Stimulated activated CD4-positive, alpha-beta T cell treated with anti-CD3 and anti-CD28 coated beads, TNF-alpha, amount 100 ng/mL, for 4 hours (primary cell): Measurements from ENCODE around the gene DDX55.
"Not testable (repeated sequence)": the region's sequence is repeated elsewhere in the genome, so short reads cannot be mapped to it uniquely, and the experiment has no call there.

Experiments
- DNase-seq, 3 experiments: peaks; one replicate each; pipeline ENCODE4 v3.0.0-alpha.2; 2020; ENCODE audit warnings: low read depth in 3 of 3

Gene DDX55

GRCh38 chr12:123601602-123602489, at the start of gene DDX55:
DDX55 (plus strand) TSS chr12:123602099; CDS start chr12:123602149, 50 bp downstream.
- peak; percentile 68 to 75 (median 73) for DNase-seq

- DNase-seq, result not testable (repeated sequence)
Observed at GRCh38 chr12:123554136-123554535, 47.8 kb upstream of the DDX55 start.

GRCh38 chr12:123554843-123555242, 47.1 kb upstream of the DDX55 start:
- DNase-seq, result not testable (repeated sequence)

- DNase-seq, result not testable (repeated sequence)
Observed at GRCh38 chr12:123558487-123558886, 43.4 kb upstream of the DDX55 start.

- DNase-seq, result no peak
Observed at GRCh38 chr12:123559468-123559867, 42.4 kb upstream of the DDX55 start.

- no peak for DNase-seq
Observed at GRCh38 chr12:123571343-123571813, 30.5 kb upstream of the DDX55 start.

- DNase-seq, result no peak
Observed at GRCh38 chr12:123572391-123572790, 29.5 kb upstream of the DDX55 start.

- DNase-seq, result no peak
Observed at GRCh38 chr12:123573870-123574269, 28.0 kb upstream of the DDX55 start.

GRCh38 chr12:123576611-123577010, 25.3 kb upstream of the DDX55 start:
- no peak for DNase-seq

- DNase-seq, result no peak
Observed at GRCh38 chr12:123578243-123578642, 23.7 kb upstream of the DDX55 start.

- DNase-seq, result not testable (repeated sequence)
Observed at GRCh38 chr12:123578829-123579228, 23.1 kb upstream of the DDX55 start.

GRCh38 chr12:123580772-123581171, 21.1 kb upstream of the DDX55 start:
- no peak for DNase-seq

GRCh38 chr12:123591702-123592481, 10.0 kb upstream of the DDX55 start:
- DNase-seq, result no peak

GRCh38 chr12:123595729-123596128, 6.2 kb upstream of the DDX55 start:
- DNase-seq, result no peak

- no peak for DNase-seq
Observed at GRCh38 chr12:123597100-123597499, 4.8 kb upstream of the DDX55 start.

GRCh38 chr12:123598522-123598921, 3.4 kb upstream of the DDX55 start:
- DNase-seq, result no peak

- DNase-seq, result no peak
Observed at GRCh38 chr12:123599310-123599709, 2.6 kb upstream of the DDX55 start.

GRCh38 chr12:123599721-123600120, 2.2 kb upstream of the DDX55 start:
- DNase-seq, result no peak

- no peak for DNase-seq
Observed at GRCh38 chr12:123602651-123603195, 824 bp downstream of the DDX55 start.

GRCh38 chr12:123603495-123603894, 1.6 kb downstream of the DDX55 start:
- not testable (repeated sequence) for DNase-seq

GRCh38 chr12:123607756-123608155, 5.9 kb downstream of the DDX55 start:
- DNase-seq, result no peak

GRCh38 chr12:123608182-123608581, 6.3 kb downstream of the DDX55 start:
- DNase-seq, result no peak
